ENCODE results near the gene COX6B1.
"Not testable (repeated sequence)": the region's sequence is repeated elsewhere in the genome, so short reads cannot be mapped to it uniquely, and the experiment has no call there.

COX6B1 gene

DNA sequence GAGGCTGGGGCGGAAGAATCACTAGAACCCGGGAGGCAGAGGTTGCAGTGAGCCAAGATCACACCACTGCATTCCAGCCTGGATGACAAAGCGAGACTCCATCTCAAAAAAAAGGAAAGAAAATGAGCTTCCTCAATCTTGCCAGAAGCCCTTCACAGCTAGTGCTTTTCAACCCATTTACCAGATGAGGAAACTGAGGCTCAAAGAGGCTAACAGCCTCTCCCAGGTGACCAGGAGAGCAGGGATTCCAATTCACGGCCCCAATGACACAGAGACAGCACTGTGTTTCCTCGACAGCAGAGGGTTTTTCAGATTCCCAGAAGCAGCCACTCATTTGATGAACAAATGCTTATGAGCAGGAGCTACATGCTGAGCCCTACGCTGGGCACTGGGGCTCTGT lies 21.4 kb downstream of the COX6B1 start:
- no peak for DNase-seq

DNA sequence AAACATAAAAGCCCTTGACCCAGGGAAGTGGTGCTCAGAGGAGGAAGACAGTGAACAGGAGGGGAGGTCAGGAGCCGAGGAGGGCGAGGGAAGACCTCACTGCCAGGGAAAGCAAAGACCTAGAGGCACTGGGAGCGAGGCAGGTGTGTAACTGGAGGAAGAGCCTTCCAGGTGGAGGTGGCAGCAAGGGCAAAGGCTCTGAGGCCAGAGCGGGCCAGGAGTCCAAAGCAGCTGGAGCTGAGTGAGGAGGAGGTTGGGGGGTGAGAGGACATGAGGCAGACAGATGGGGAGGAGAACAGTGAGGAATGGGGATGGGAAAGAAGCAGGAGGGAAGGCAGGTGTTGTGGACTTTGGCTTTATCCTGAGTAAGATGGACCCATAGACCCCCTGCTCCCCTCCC lies 21.9 kb downstream of the COX6B1 start:
- no peak for DNase-seq

DNA sequence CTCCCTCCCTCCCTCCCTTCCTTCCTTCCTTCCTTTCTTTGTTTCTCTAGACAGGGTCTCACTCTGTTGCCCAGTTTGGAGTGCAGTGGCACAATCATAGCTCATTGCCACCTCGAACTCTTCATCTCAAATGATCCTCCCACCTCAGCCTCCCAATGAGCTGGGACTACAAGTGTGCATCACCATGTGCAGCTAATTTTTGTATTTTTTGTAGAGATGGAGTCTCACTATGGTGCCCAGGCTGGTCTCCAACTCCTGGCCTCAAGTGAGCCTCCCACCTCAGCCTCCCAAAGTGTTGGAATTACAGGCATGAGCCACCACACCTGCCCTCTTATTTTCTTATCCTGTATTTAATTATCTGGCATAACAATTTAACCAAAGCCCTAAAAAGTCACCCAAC lies 22.6 kb downstream of the COX6B1 start:
- no peak for DNase-seq

DNA sequence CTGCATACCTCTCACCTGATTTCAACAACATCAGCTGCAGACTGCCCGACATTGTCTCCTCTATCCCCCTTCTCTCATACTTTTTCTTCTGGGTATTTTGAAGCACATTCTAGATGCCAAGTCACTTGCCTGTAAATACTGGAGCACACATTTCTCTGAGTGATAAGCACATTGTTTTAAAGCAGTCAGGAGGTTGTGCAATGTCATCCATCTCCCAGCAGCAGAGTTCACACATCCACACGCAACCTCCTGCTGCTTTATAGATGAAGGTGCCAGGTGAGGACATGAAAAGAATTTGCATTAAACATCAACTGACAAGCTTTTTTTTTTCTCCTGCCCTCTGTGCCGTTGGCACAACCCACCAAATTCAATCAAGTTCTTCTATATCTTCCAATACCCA lies 23.7 kb downstream of the COX6B1 start:
- DNase-seq: peak; percentile 91

DNA sequence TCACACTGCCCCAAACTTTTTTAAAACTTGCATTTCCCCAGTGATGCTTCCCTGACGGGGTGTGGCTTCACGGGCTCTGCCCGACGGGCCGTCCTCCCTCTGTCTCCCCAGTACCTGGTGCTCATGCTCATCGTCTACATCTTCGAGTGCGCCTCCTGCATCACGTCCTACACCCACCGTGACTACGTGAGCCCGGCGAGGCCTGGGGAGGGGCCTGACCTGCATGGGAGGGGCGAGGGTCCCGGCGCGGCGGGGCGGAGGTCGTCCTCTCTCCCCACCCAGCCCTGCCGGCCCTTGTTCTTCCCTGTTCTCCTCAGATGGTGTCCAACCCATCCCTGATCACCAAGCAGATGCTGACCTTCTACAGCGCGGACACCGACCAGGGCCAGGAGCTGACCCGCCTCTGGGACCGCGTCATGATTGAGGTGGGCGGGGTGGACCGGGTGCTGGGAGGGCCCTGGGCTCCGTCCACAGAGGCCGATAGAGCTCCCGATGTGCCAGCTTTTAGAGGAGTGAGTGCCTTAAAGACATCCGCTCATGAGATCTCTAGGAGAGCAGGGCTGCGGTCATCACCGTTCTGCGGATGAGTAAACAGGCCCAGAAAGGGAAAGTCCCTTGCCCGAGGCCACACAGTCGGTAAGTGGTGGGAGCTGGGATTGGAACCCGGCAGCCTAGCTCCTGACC lies 25.1 kb downstream of the COX6B1 start:
- DNase-seq: peak; percentile 41

DNA sequence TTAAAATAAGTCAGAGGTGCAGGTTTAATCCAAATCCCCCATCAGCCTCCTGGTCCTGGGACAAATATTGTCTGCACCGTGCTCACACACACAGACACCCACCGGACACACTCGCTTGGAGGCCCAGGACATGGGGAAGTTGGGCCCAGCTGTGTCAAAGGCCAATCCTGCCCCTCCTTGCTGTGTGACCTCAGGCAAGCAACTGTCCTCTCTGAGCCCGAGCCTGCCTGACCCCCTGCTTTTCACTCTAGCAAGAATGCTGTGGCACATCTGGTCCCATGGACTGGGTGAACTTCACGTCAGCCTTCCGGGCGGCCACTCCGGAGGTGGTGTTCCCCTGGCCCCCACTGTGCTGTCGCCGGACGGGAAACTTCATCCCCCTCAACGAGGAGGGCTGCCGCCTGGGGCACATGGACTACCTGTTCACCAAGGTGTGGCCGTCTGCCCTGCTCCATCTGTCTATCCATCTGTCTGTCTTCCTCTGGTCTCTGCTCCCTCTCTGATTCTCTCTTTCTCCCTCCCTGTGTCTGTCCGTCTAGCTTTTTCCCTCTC lies 27.5 kb downstream of the COX6B1 start:
- no peak for DNase-seq

DNA sequence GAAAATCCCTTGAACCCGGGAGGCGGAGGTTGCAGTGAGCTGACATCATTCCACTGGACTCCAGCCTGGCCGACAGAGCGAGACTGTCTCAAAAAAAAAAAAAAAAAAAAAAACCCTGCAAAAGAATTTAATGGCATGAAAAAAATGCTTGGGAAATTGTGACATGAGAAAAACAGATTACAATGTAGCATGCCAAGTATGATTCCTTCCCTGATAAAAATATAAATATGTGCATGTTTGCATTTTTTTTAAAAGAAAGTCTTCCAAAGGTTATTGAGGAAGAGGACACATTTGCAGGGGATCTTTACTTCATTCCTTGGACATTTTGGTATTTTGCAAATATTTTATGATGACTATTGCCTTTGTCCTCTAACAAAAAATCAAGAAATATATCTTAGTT lies 41.7 kb downstream of the COX6B1 start:
- no peak for DNase-seq

DNA sequence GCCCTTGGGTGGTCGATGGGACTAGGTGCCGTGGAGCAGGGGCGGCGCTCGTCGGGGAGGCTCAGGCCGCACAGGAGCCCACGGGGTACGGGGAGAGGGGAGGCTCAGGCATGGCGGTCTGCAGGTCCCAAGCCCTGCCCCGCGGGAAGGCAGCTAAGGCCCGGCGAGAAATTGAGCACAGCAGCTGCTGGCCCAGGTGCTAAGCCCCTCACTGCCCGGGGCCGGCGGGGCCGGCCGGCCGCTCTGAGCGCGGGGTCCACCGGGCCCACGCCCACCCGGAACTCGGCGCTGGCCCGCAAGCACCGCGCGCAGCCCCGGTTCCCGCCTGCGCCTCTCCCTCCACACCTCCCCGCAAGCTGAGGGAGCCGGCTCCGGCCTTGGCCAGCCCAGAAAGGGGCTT lies 43.0 kb downstream of the COX6B1 start:
- DNase-seq: not testable (repeated sequence)

DNA sequence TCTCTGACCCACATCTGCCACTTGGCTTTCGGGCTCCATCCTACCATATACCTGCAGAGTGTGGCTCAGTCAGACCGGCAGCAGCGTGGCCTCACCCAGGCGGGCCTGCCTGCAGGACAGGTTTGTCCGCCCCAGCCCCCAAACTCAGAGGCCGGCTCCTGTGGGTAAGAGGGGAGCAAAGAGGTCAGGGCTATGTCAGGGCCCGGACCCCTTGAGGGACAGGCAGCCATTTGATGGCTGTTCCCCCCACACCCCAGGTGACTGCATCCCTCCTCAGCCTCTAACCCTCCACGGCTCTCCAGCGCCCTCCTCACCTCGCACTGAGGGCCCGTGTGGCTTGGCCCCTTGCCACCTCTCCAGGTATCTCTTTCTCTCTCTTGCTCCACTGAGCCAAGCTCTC lies 43.9 kb downstream of the COX6B1 start:
- DNase-seq: no peak

DNA sequence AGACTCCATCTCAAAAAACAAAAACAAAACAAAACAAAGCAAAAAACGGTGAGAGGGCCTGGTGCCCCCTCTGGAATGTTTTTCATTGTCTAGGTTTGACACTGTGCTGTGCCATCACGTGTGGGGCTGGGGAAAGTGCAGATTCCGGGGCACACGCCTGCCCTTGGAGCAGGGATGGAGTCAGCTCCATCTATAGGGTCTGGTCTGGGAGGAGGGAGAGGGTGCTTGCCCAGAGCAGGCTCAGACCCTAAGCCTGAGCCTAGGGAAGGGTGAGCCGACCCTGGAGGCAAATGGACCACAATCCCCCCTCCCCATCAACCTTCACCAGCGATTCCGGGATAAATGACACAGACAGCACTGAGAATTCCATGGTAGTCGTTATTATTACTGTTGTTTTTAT lies 45.3 kb downstream of the COX6B1 start:
- DNase-seq: no peak

DNA sequence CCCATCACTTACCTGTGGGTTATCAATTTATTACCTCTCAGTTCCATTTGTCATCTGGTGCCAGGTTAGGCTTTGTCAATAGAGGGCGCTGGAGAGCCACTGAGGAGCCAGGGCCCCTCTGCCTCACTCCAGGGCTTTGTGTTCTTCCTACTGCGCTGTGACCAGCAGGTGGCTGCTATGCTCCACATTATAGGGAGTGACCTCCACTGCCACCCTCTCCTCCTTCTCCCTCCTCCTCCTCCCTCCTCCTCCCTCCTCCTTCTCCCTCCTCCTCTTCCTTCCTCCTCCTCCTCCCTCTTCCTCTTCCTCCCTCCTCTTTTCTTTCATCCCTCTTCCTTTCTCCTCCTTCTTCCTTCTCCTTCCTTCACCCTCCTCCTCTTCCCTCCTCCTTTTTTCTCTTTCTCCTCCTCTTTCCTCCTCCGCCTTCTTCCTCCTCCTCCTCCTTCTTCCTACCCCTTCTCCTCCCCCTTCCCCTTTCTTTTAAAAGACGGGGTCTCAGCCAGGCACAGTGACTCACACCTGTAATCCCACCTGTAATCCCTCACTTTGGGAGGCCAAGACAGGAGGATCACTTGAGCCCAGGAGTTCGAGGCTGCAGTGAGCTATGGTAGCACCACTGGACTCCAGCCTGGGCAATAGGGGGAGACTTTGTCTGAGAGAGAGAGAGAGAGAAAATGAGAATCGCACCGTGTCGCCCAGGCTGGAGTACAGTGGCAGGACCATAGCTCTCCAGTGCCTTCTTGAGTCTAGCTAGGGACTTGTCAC lies 45.9 kb downstream of the COX6B1 start:
- peak; percentile 96 for DNase-seq

DNA sequence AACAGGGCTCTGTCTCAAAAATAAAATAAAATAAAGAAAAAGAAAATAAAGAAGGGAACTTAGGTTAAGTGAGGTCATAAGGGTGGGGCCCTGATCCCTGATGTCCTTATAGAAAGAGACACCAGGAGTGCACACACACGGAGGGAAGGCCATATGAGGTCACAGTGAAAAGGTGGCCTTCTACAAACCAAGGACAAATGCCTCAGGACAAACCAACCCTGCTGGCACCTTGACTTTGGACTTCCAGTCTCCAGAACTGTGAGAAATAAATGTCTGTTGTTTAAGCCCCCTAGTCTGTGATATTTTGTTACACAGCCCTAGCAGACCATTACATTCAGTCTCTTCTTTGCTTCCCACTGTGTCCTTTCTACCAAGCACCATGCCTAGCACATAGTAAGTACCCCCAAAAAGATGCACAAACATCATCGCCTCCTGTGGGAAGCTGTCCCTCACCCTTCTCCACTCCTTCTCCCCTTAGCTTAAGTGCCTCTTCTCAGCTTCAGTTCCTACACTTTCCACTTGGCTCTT lies 47.8 kb downstream of the COX6B1 start:
- DNase-seq: no peak

DNA sequence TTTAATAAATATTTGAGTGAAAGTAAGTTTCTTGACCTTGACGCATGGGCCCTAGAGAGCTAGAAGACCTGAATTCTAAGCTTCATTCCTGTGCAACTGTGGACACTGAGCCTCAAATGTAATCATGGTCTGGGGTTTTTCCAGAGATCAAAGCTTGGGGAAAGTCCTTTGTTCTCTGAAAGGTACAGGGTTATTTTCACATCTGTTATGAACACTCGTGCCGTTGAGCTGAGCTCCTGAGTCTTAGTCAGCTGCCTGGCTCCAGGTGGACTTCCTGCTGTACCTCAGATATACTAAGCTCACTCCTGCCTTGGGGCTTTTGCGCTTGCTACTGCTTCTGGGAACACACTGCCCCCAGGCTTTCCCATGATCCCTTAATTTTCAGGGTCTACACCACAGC lies 48.7 kb downstream of the COX6B1 start:
- no peak for DNase-seq

DNA sequence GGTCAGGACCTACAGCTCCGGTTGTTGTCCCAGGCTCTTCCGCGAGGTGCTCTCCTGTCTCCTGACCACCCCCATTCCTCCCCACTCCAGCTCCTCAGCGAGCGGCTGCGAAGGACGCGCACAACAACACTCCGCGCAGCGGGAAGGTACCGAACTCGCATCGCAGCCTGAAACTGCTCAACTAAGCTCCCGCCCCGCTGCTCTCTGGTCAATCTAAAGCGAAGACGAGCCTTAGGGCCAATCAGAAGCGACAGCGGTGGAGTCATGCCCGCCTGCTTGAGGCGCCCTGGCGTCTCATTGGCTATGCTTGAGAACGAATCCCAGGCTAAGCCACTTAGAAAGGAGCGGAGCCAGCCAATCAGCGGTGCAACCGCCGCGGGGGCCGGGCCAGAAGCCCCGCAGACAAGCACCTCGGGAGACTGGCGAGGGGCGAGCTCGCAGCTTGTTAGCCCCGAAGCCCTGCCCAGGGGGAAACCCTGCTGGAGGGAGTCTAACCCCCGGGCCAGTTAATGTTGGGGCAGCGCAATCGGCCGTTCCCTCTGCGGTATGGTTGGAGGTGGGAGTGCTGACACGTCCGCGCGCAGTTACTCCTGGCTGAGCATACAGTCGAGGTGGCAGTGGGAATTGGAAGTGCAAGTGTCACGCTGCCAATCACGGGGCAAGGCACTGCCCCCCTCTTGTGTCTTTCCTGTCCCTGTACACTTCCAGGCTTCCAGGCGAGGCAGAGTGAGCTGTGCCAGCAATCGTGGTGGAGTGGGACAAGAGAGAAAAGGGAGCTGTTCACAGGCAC lies 54.3 kb downstream of the COX6B1 start:
- DNase-seq: peak; percentile 99

DNA sequence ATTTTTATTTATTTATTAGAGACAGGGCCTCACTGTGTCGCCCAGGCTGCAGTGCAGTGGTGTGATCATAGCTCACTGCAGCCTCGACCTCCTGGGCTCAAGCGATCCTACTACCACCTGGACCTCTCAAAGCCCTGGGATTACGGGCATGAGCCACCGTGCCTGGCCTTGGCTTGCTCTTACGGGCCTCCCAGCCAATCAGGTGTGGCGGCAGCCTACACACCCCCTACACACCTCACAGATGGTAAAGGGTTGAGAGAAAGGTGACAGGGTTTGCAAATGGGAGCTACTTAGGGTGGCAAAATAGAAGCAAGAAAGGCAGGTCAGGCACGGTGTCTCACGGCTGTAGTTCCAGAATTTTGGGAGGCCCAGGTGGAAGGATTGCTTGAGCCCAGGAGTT lies 55.2 kb downstream of the COX6B1 start:
- no peak for DNase-seq

DNA sequence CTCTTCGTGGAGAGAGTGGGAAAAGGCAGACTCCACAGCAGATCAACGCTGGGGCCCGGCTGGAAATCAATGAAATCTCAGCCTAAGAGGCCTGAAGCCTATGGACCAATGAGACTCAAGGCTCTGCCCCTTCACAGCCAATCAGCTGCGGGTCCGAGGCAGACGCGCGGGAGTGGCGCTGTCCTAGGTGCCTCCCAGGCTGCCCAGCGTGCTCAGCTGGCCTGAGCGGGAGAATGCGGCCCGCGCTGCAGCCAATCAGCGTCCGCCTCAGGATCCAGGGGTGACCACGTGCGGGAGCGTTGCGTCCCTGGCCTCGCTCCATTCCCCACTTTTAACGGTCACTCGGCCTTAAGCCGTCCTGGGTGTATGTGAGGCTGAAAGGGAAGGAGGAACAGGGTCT lies 56.1 kb downstream of the COX6B1 start, which contains the start of gene ZBTB32:
ZBTB32 (plus strand) TSS at position 341 of the 400 bp plus-strand sequence. CDS start 10,069 bp downstream, outside the sequence.
- DNase-seq: peak; percentile 87
